Transverse colon (tissue), 4 donors: Measurements from ENCODE around the gene ELAVL1. TPM values are rescaled to one million over a fixed set of nuclear protein-coding genes. Genes with fewer than 3 reads are reported as not detected.

Experiments used
- DNase-seq: peaks from one replicate; pipeline ENCODE4 v3.0.0-alpha.2; 2019
- H3K27ac ChIP-seq, 4 donors: fragments of 200-600 bp; sonication (generic); 2 replicates each; pipeline ENCODE4 v1.5.1; 2016 to 2018; ENCODE audit warnings: inconsistent platforms in 4 of 4
- H3K27me3 ChIP-seq: fragments of 200-600 bp; sonication (generic); 2 replicates; pipeline ENCODE4 v1.5.1; 2017; ENCODE audit warnings: inconsistent platforms
- H3K36me3 ChIP-seq, 4 donors: fragments of 200-600 bp; sonication (generic); 2 replicates each; pipeline ENCODE4 v1.5.1; 2017 to 2019; ENCODE audit warnings: inconsistent platforms in 4 of 4
- H3K4me1 ChIP-seq, 4 donors: fragments of 200-600 bp; sonication (generic); 2 replicates each; pipeline ENCODE4 v1.5.1; 2017 to 2020; ENCODE audit warnings: inconsistent platforms in 4 of 4
- H3K4me3 ChIP-seq, 4 donors: fragments of 200-600 bp; sonication (generic); 1 replicate in 1 of 4; 2 replicates in 3 of 4; pipeline versions ENCODE4 v1.5.1 to v1.6.1; 2017 to 2019; ENCODE audit warnings: inconsistent platforms in 4 of 4
- H3K9me3 ChIP-seq, 2 donors: fragments of 200-600 bp; sonication (generic); 2 replicates each; pipeline ENCODE4 v1.5.1; 2017 to 2019; ENCODE audit warnings: inconsistent platforms in 2 of 2
- EP300 ChIP-seq: sonication (generic); formaldehyde crosslinking; IDR thresholded peaks from one replicate; pipeline ENCODE4 v1.6.1; 2017; ENCODE audit warnings: antibody characterized with exemption, low read depth
- POLR2A ChIP-seq: fragments of 450-650 bp; IDR thresholded peaks from one replicate; pipeline ENCODE4 v1.6.1; 2016; ENCODE audit warnings: antibody characterized with exemption, mild to moderate bottlenecking, moderate library complexity
- POLR2AphosphoS5 ChIP-seq, 3 donors: sonication (generic); formaldehyde crosslinking; IDR thresholded peaks; one replicate each; pipeline ENCODE4 v1.6.1; 2016; ENCODE audit warnings: antibody characterized with exemption in 3 of 3
- WGBS, 2 donors: methylation state at CpG; one replicate each; pipeline ENCODE4 v1.1.5; 2018; ENCODE audit warnings: low coverage in 1 of 2; 5-methylcytosine and 5-hydroxymethylcytosine counted together
- in situ Hi-C, 4 donors: fragments of 200-750 bp; cut with MboI; loops; one replicate each; pipeline versions ENCODE4 v1.15.0 to v1.15.1; 2017; ENCODE audit warnings: low sequenced_read_pairs in 3 of 4, low pct_ligation_motif_present in 1 of 4, low pct_unique_long_range_greater_than_20kb in 1 of 4
- intact Hi-C: fragments of 100-400 bp; cut with DNase I; formaldehyde crosslinking; loops from one replicate; pipeline ENCODE4 v1.15.1; 2023; ENCODE audit warnings: low total_unique reads
- total RNA-seq, 4 donors: library from RNA; depleted of rRNA; stranded (reverse); fragments of >200 nt; gene quantifications; one replicate each; pipeline ENCODE4 v1.1.0, GENCODE V29; 2016
- TF ChIP-seq, protein P1 (sequence below), 5 experiments: fragments of 200-600 bp in 3 of 5; fragments of 450-650 bp in 2 of 5; sonication (generic) in 3 of 5; IDR thresholded peaks; 1 replicate in 2 of 5; 2 replicates in 3 of 5; pipeline ENCODE4 v1.5.1; 2016 to 2017; ENCODE audit warnings: antibody characterized with exemption in 5 of 5, inconsistent platforms in 3 of 5, mild to moderate bottlenecking in 2 of 5, moderate library complexity in 1 of 5

The ELAVL1 gene
- total RNA-seq, 4 donors from 2014 or later: 11.9 to 101 (median 22.4) TPM

DNA sequence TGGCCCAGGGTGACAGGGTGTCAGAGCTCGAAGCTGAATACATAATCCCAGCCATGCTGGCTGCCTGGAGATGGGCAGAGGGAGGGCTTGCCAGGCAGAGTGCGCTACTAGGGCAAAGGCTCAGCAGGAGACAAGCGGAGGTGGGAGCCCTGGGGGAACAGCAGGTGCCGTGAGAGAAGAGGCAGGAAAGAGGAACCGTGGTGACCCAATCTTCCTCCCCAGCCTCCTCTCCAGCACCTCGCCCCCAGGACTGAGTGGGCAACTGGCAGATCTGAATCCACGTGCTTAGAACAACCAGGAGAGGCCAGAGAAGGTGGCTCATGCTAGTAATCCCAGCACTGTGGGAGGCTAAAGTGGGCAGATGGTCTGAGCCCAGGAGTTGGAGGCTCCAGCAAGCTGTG is 36.1 kb upstream of the ELAVL1 start:
- no peaks in the 10 kb centered on the region for H3K9me3 ChIP-seq
- no peak for DNase-seq

DNA sequence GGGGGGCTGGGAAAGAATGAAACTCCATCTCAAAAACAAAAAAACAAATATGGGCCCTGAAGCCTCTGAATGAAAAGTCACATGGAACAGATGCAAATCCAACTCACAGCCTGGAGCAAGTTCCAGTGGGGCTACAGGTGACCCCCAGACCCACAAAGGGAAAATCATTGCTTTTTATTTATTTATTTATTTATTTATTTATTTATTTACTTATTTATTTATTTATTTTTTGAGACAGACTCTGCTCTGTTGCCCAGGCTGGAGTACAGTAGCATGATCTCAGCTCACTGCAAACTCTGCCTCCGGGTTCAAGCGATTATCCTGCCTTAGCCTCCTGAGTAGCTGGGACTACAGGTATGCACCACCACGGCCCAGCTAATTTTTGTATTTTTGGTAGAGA is 33.8 kb upstream of the ELAVL1 start:
- DNase-seq: no peak
- Histone ChIP-seq H3K9me3 (no peaks in the 10 kb centered on the region), H3K27me3 (no peaks in the 10 kb centered on the region), H3K36me3 (no peaks in the 10 kb centered on the region), H3K27ac (no peak overlapping the region), H3K4me3 (no peak overlapping the region), H3K4me1 (no peaks in the 10 kb centered on the region)
- 74% methylated on average over 3 of the region's 3 CpGs; no CpG with 5 or more reads in 1 of the 2 donors for WGBS, 2 donors
- in situ Hi-C loops: no loop called here
- intact Hi-C loops: no loop called here
- TF ChIP-seq POLR2A (no peak), POLR2AphosphoS5 (IDR thresholded peaks at IDR 0.05) (no peak), EP300 (no peak)
- TF ChIP-seq, protein P1, sequence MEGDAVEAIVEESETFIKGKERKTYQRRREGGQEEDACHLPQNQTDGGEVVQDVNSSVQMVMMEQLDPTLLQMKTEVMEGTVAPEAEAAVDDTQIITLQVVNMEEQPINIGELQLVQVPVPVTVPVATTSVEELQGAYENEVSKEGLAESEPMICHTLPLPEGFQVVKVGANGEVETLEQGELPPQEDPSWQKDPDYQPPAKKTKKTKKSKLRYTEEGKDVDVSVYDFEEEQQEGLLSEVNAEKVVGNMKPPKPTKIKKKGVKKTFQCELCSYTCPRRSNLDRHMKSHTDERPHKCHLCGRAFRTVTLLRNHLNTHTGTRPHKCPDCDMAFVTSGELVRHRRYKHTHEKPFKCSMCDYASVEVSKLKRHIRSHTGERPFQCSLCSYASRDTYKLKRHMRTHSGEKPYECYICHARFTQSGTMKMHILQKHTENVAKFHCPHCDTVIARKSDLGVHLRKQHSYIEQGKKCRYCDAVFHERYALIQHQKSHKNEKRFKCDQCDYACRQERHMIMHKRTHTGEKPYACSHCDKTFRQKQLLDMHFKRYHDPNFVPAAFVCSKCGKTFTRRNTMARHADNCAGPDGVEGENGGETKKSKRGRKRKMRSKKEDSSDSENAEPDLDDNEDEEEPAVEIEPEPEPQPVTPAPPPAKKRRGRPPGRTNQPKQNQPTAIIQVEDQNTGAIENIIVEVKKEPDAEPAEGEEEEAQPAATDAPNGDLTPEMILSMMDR (IDR thresholded peaks at IDR 0.05): no peak

More for the DNA sequence above, 36.1 kb upstream of the ELAVL1 start:
- 61% methylated on average over 7 of the region's 7 CpGs; no CpG with 5 or more reads in 1 of the 2 donors for WGBS, 2 donors
- Histone ChIP-seq H3K4me3 (no peak overlapping the region), H3K36me3 (no peaks in the 10 kb centered on the region), H3K27me3 (no peaks in the 10 kb centered on the region), H3K4me1 (no peaks in the 10 kb centered on the region), H3K27ac (no peak overlapping the region)
- in situ Hi-C loops (no loop called here), intact Hi-C loops (no loop called here)
- no peak for TF ChIP-seq POLR2A
- TF ChIP-seq, protein P1 (IDR thresholded peaks at IDR 0.05): no peak
- no peak for TF ChIP-seq EP300

DNA sequence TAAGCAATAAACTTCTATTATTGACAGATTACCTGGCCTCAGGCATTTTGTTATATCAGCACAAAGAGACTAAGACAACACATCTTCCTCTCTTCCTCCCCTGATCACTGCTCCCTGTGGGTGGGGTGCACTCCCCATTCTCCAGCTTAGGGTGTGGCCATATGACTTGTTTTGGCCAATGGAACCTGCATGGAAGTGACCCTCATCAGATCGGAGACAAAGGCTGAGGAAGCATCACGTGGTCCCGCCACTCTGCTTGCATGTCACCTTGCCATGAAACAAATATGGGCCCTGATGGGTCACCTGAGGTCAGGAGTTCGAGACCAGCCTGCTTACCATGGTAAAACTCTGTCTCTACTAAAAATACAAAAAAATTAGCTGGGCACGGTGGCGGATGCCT is 33.4 kb upstream of the ELAVL1 start:
- intact Hi-C loops (no loop called here), in situ Hi-C loops (no loop called here)
- H3K36me3 ChIP-seq: no peaks in the 10 kb centered on the region
- no peak for TF ChIP-seq POLR2AphosphoS5 (IDR thresholded peaks at IDR 0.05)
- TF ChIP-seq, protein P1 (IDR thresholded peaks at IDR 0.05): no peak
- no peak for TF ChIP-seq EP300
- WGBS, 2 donors: 79 to 84% methylated on average over 2 to 6 of the region's 6 CpGs
- no peaks in the 10 kb centered on the region for H3K27me3 ChIP-seq
- no peak overlapping the region for H3K27ac ChIP-seq
- H3K4me3 ChIP-seq: no peak overlapping the region
- H3K4me1 ChIP-seq: no peaks in the 10 kb centered on the region
- DNase-seq: no peak
- no peaks in the 10 kb centered on the region for H3K9me3 ChIP-seq

DNA sequence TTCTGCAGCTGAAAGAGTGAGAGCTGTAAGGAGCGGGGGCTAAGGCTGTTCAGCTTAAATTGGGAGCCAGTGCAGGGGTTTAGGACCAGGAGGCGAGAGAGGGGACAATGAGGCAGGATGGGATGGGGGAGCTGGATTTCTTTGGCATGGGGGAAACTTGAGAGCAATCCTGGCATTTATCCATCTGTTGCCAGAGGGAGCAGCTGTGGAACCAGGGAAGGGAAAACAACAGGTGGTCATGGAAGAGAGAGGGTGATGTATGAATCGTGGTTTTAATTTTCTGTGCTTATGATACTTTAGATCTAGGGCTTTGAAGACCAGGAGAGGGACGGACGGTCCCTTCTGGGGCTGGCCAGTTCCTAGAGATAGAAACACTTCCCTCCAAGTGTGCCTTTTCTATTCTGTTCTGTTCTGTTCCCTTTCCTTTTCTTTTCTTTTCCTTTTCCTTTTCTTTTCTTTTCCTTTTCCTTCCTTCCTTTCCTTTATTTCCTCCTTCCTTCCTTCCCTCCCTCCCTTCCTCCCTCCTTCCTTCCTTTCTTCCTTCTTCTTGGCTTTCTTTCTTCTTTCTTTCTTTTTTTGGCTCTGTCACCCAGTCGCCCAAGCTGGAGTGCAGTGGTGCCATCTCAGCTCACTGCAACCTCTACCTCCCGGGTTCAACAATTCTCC is 31.1 kb upstream of the ELAVL1 start:
- Histone ChIP-seq H3K27ac (no peak overlapping the region), H3K4me1 (no peaks in the 10 kb centered on the region), H3K9me3 (no peaks in the 10 kb centered on the region), H3K4me3 (no peak overlapping the region), H3K36me3 (no peaks in the 10 kb centered on the region), H3K27me3 (no peaks in the 10 kb centered on the region)
- in situ Hi-C loops: no loop called here
- intact Hi-C loops: no loop called here
- 62 to 83% methylated on average over 7 of the region's 7 CpGs for WGBS, 2 donors
- TF ChIP-seq, protein P1 (IDR thresholded peaks at IDR 0.05): no peak
- no peak for TF ChIP-seq POLR2AphosphoS5 (IDR thresholded peaks at IDR 0.05)
- TF ChIP-seq POLR2A: no peak
- TF ChIP-seq EP300: no peak
- no peak for DNase-seq
